HG03521 (cell line): ENCODE measurements around the gene UAP1L1.

ENCODE experiments used
- ATAC-seq: cut with Tn5 transposase; IDR thresholded peaks from one replicate; pipeline ENCODE4 v1.9.1; 2021; ENCODE audit warnings: mild to moderate bottlenecking, moderate library complexity; ENCODE audit not compliant: unreplicated experiment

The UAP1L1 gene

GRCh38 chr9:137071282-137071681 lies 6.0 kb upstream of the UAP1L1 start:
- no peak for ATAC-seq

GRCh38 chr9:137073992-137074399 lies 3.3 kb upstream of the UAP1L1 start:
- no peak for ATAC-seq

- no peak for ATAC-seq
Observed at GRCh38 chr9:137074657-137075274, 2.6 kb upstream of the UAP1L1 start.

- no peak for ATAC-seq
Observed at GRCh38 chr9:137075275-137075775, 2.0 kb upstream of the UAP1L1 start.

GRCh38 chr9:137076636-137077009 lies 694 bp upstream of the UAP1L1 start:
- ATAC-seq = no peak

- peak; percentile 5 for ATAC-seq
Observed at GRCh38 chr9:137077758-137078693, 709 bp downstream of the UAP1L1 start.

GRCh38 chr9:137078701-137079400 lies 1.5 kb downstream of the UAP1L1 start:
- no peak for ATAC-seq

GRCh38 chr9:137079401-137079787 lies 2.1 kb downstream of the UAP1L1 start:
- no peak for ATAC-seq

- no peak for ATAC-seq
Observed at GRCh38 chr9:137080260-137081122, 3.2 kb downstream of the UAP1L1 start.

GRCh38 chr9:137082222-137082924 lies 5.1 kb downstream of the UAP1L1 start:
- ATAC-seq = no peak

GRCh38 chr9:137082925-137083290 lies 5.6 kb downstream of the UAP1L1 start:
- ATAC-seq = no peak

GRCh38 chr9:137083394-137084004 lies 6.2 kb downstream of the UAP1L1 start:
- no peak for ATAC-seq

- ATAC-seq = no peak
Observed at GRCh38 chr9:137084526-137084925, 7.2 kb downstream of the UAP1L1 start.

- ATAC-seq = no peak
Observed at GRCh38 chr9:137085920-137086530, 8.7 kb downstream of the UAP1L1 start.

- ATAC-seq = peak; percentile 76
Observed at GRCh38 chr9:137086531-137087408, 9.5 kb downstream of the UAP1L1 start, which contains the start of gene MAN1B1. MAN1B1 (plus strand) TSS chr9:137086985; CDS start chr9:137087000, 15 bp downstream.

GRCh38 chr9:137087409-137087925 lies 10.2 kb downstream of the UAP1L1 start:
- ATAC-seq = no peak

- ATAC-seq = no peak
Observed at GRCh38 chr9:137088121-137088520, 10.8 kb downstream of the UAP1L1 start.
